Superior temporal gyrus (tissue), 1 donor: ENCODE results near the gene MT1G.
"Not testable (repeated sequence)": the region's sequence is repeated elsewhere in the genome, so short reads cannot be mapped to it uniquely, and the experiment has no call there.

Source experiments
- DNase-seq: peaks from one replicate; pipeline ENCODE4 v3.0.0-alpha.2; 2016; ENCODE audit errors: extremely low spot score

The MT1G gene

GRCh38 chr16:56667581-56668571 lies at the start of gene MT1G:
TSS of gene MT1G (minus strand) at chr16:56668065. CDS start at chr16:56667993, 72 bp downstream.
- DNase-seq: no peak

- not testable (repeated sequence) for DNase-seq
Observed at GRCh38 chr16:56717532-56717931, 49.7 kb upstream of the MT1G start.

GRCh38 chr16:56716761-56717160 lies 48.9 kb upstream of the MT1G start:
- DNase-seq: no peak

GRCh38 chr16:56715126-56715525 lies 47.3 kb upstream of the MT1G start:
- no peak for DNase-seq

GRCh38 chr16:56713794-56714193 lies 45.9 kb upstream of the MT1G start:
- DNase-seq: no peak

GRCh38 chr16:56711862-56712261 lies 44.0 kb upstream of the MT1G start:
- DNase-seq: no peak

- no peak for DNase-seq
Observed at GRCh38 chr16:56710181-56710737, 42.4 kb upstream of the MT1G start.

- no peak for DNase-seq
Observed at GRCh38 chr16:56709443-56710040, 41.7 kb upstream of the MT1G start.

- no peak for DNase-seq
Observed at GRCh38 chr16:56708525-56709442, 40.9 kb upstream of the MT1G start.

GRCh38 chr16:56702836-56703235 lies 35.0 kb upstream of the MT1G start:
- DNase-seq: no peak

- no peak for DNase-seq
Observed at GRCh38 chr16:56701534-56701933, 33.7 kb upstream of the MT1G start.

- DNase-seq: no peak
Observed at GRCh38 chr16:56700631-56701030, 32.8 kb upstream of the MT1G start.

- no peak for DNase-seq
Observed at GRCh38 chr16:56700195-56700594, 32.3 kb upstream of the MT1G start.

- DNase-seq: no peak
Observed at GRCh38 chr16:56697456-56698155, 29.7 kb upstream of the MT1G start.

GRCh38 chr16:56695246-56695645 lies 27.4 kb upstream of the MT1G start:
- no peak for DNase-seq

- no peak for DNase-seq
Observed at GRCh38 chr16:56691885-56692284, 24.0 kb upstream of the MT1G start.

GRCh38 chr16:56690420-56691122 lies 22.7 kb upstream of the MT1G start:
- no peak for DNase-seq

GRCh38 chr16:56689171-56689570 lies 21.3 kb upstream of the MT1G start:
- no peak for DNase-seq

- DNase-seq: no peak
Observed at GRCh38 chr16:56688762-56689161, 20.9 kb upstream of the MT1G start.

GRCh38 chr16:56686758-56687157 lies 18.9 kb upstream of the MT1G start:
- DNase-seq: no peak
